ENCODE data around the gene NBEAL2.

NBEAL2 gene, protein sequence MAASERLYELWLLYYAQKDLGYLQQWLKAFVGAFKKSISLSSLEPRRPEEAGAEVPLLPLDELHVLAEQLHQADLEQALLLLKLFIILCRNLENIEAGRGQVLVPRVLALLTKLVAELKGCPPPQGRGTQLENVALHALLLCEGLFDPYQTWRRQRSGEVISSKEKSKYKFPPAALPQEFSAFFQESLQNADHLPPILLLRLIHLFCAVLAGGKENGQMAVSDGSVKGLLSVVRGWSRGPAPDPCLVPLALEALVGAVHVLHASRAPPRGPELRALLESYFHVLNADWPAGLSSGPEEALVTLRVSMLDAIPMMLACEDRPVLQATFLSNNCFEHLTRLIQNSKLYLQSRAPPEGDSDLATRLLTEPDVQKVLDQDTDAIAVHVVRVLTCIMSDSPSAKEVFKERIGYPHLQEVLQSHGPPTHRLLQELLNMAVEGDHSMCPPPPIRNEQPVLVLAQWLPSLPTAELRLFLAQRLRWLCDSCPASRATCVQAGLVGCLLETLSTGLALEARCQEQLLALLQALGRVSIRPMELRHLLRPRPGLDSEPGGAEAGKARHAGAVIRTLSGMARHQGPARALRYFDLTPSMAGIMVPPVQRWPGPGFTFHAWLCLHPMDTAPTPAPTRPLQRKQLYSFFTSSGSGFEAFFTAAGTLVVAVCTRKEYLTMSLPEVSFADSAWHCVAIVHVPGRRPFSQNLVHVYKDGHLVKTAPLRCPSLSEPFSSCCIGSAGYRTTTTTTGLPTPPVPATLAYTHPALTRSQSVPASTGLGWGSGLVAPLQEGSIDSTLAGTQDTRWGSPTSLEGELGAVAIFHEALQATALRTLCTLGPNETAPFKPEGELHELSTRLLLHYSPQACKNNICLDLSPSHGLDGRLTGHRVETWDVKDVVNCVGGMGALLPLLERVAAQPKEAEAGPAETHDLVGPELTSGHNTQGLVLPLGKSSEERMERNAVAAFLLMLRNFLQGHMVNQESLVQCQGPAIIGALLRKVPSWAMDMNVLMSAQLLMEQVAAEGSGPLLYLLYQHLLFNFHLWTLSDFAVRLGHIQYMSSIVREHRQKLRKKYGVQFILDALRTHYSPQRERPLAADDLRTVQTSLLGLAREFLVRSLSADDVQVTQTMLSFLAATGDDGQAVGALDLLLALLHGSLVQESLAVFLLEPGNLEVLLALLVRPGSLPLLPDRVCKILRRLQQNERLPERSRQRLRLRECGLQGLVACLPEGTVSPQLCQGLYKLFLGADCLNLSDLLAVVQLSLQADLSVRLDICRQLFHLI (N-terminal part only)

DNA sequence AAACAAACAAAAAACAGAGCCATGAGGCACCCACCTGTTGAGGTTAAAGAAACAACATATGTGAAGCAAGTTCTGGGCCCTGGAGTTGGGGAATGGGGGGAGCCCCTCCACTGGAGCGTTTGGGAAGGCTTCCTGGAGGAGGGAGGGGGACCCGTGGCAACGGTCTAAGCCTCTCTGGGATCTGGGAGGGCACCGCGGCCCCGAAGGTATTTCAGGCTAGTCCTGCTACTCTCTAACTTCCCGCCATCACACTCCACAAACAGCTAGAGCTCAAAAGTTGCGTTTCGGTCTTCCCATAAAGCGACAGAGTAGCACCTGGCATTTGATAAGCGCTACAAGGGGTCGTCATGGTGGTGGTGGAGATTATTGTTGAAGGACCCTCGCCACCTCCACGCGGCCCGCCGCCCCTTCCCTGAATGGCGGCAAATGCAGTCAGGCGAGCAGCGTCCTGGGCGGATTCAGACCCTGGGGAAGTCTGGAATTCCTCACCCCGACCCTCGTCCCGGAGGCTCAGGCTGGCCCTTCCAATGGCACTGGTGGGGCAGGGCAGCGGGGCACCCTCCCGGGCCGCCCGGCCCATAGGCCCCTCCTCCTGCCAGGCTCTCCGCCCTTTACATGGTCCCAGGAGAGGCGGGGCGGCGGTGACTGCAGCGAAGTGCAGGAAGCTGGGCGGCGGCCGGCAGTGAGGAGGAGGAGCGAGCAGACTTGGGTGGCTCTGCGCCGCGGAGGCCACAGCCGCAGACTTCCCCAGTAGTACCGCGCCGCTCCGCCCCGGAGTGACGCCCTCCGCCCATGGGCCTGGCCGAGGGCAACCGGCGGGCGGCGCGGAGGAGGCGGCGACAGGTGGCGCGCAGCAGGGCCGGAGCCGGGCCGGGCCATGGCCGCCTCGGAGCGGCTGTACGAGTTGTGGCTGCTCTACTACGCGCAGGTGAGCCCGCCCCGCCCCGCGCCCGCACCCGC, at the start of gene NBEAL2:
NBEAL2 (plus strand) TSS at position 682 of the 960 bp plus-strand sequence; CDS start at position 878, 196 bp downstream.
- peak within 1 kb of the TSS; percentile 46; the same call in 1 of the 2 replicates for H3K27ac ChIP-seq (ENCODE audit: extremely low read depth, low read depth, low read length)
- TF ChIP-seq ZNF707 (tag by site-specific recombination; IDR thresholded peaks at IDR 0.05) (no peak), ZNF341 (tag by site-specific recombination; IDR thresholded peaks at IDR 0.05; ENCODE audit: low read depth) (peak; percentile 86), SP7 (tag by site-specific recombination; IDR thresholded peaks at IDR 0.05) (peak; percentile 10; the same call in 1 of the 2 replicates), SCRT1 (tag by site-specific recombination; IDR thresholded peaks at IDR 0.05; ENCODE audit: borderline replicate concordance) (peak; percentile 87), ZFP69B (tag by site-specific recombination; IDR thresholded peaks at IDR 0.05) (no peak), ZNF266 (tag by site-specific recombination; IDR thresholded peaks at IDR 0.05; ENCODE audit: low read depth) (no peak), ZNF549 (tag by site-specific recombination; IDR thresholded peaks at IDR 0.05) (no peak), ZNF664 (tag by site-specific recombination; IDR thresholded peaks at IDR 0.05) (no peak), ZNF211 (tag by site-specific recombination; IDR thresholded peaks at IDR 0.05; ENCODE audit: low read depth) (no peak), ZNF155 (tag by site-specific recombination; IDR thresholded peaks at IDR 0.05) (no peak), ZNF423 (tag by site-specific recombination; IDR thresholded peaks at IDR 0.05) (peak; percentile 79), REPIN1 (tag by site-specific recombination; IDR thresholded peaks at IDR 0.05; ENCODE audit: low read depth) (no peak), HOXC10 (CRISPR knock-in tag; IDR thresholded peaks at IDR 0.05) (no peak), ZNF768 (tag by site-specific recombination; IDR thresholded peaks at IDR 0.05) (no peak), ZNF138 (tag by site-specific recombination; IDR thresholded peaks at IDR 0.05; ENCODE audit: borderline replicate concordance) (no peak), ZNF785 (tag by site-specific recombination; IDR thresholded peaks at IDR 0.05) (no peak), ZNF585B (tag by site-specific recombination; IDR thresholded peaks at IDR 0.05) (no peak), ZSCAN30 (tag by site-specific recombination; IDR thresholded peaks at IDR 0.05) (peak; percentile 56; the same call in 1 of the 2 replicates), ZNF529 (tag by site-specific recombination; IDR thresholded peaks at IDR 0.05; ENCODE audit: insufficient replicate concordance) (no peak)
- TF ChIP-seq, protein P1, sequence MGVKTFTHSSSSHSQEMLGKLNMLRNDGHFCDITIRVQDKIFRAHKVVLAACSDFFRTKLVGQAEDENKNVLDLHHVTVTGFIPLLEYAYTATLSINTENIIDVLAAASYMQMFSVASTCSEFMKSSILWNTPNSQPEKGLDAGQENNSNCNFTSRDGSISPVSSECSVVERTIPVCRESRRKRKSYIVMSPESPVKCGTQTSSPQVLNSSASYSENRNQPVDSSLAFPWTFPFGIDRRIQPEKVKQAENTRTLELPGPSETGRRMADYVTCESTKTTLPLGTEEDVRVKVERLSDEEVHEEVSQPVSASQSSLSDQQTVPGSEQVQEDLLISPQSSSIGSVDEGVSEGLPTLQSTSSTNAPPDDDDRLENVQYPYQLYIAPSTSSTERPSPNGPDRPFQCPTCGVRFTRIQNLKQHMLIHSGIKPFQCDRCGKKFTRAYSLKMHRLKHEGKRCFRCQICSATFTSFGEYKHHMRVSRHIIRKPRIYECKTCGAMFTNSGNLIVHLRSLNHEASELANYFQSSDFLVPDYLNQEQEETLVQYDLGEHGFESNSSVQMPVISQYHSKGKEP (tag by site-specific recombination; IDR thresholded peaks at IDR 0.05): no peak
- TF ChIP-seq, protein P2, sequence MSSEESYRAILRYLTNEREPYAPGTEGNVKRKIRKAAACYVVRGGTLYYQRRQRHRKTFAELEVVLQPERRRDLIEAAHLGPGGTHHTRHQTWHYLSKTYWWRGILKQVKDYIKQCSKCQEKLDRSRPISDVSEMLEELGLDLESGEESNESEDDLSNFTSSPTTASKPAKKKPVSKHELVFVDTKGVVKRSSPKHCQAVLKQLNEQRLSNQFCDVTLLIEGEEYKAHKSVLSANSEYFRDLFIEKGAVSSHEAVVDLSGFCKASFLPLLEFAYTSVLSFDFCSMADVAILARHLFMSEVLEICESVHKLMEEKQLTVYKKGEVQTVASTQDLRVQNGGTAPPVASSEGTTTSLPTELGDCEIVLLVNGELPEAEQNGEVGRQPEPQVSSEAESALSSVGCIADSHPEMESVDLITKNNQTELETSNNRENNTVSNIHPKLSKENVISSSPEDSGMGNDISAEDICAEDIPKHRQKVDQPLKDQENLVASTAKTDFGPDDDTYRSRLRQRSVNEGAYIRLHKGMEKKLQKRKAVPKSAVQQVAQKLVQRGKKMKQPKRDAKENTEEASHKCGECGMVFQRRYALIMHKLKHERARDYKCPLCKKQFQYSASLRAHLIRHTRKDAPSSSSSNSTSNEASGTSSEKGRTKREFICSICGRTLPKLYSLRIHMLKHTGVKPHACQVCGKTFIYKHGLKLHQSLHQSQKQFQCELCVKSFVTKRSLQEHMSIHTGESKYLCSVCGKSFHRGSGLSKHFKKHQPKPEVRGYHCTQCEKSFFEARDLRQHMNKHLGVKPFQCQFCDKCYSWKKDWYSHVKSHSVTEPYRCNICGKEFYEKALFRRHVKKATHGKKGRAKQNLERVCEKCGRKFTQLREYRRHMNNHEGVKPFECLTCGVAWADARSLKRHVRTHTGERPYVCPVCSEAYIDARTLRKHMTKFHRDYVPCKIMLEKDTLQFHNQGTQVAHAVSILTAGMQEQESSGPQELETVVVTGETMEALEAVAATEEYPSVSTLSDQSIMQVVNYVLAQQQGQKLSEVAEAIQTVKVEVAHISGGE (tag by site-specific recombination; conservative IDR thresholded peaks at IDR 0.05; ENCODE audit: low read depth): no peak
- TF ChIP-seq, protein P3, sequence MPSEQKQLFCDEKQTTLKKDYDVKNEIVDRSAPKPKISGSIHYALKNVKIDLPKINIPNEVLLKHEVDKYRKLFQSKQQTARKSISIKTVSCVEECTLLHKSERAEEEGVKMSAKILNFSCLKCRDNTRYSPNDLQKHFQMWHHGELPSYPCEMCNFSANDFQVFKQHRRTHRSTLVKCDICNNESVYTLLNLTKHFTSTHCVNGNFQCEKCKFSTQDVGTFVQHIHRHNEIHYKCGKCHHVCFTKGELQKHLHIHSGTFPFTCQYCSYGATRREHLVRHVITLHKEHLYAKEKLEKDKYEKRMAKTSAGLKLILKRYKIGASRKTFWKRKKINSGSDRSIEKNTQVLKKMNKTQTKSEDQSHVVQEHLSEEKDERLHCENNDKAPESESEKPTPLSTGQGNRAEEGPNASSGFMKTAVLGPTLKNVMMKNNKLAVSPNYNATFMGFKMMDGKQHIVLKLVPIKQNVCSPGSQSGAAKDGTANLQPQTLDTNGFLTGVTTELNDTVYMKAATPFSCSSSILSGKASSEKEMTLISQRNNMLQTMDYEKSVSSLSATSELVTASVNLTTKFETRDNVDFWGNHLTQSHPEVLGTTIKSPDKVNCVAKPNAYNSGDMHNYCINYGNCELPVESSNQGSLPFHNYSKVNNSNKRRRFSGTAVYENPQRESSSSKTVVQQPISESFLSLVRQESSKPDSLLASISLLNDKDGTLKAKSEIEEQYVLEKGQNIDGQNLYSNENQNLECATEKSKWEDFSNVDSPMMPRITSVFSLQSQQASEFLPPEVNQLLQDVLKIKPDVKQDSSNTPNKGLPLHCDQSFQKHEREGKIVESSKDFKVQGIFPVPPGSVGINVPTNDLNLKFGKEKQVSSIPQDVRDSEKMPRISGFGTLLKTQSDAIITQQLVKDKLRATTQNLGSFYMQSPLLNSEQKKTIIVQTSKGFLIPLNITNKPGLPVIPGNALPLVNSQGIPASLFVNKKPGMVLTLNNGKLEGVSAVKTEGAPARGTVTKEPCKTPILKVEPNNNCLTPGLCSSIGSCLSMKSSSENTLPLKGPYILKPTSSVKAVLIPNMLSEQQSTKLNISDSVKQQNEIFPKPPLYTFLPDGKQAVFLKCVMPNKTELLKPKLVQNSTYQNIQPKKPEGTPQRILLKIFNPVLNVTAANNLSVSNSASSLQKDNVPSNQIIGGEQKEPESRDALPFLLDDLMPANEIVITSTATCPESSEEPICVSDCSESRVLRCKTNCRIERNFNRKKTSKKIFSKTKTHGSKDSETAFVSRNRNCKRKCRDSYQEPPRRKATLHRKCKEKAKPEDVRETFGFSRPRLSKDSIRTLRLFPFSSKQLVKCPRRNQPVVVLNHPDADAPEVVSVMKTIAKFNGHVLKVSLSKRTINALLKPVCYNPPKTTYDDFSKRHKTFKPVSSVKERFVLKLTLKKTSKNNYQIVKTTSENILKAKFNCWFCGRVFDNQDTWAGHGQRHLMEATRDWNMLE (tag by site-specific recombination; conservative IDR thresholded peaks at IDR 0.05; ENCODE audit: low read depth): no peak

More for the DNA sequence above, at the start of gene NBEAL2:
- no peaks in the 10 kb centered on the region for H3K4me1 ChIP-seq (ENCODE audit: control insufficient read depth, insufficient read depth, low read length)
- H3K4me3 ChIP-seq (ENCODE audit: low read depth, low read length): peak within 1 kb of the TSS; percentile 61
- POLR2A ChIA-PET: interaction anchor here (0.5 to 1.5 kb wide), 7 partner anchors 12 to 185 kb away, joined by 3 to 5 read pairs (median 4); partner anchors contain the start of gene SETD2
- H3K9me3 ChIP-seq (ENCODE audit: control insufficient read depth, insufficient read depth, low read depth, low read length): no peaks in the 10 kb centered on the region
- CTCF ChIA-PET: interaction anchor here (1.0 to 2.8 kb wide), 3 partner anchors 18 to 44 kb away, joined by 4 to 6 read pairs (median 5); no protein-coding TSS in a partner anchor
- H3K36me3 ChIP-seq (ENCODE audit: control insufficient read depth in 2 of 2, insufficient read depth in 1 of 2, low read length in 2 of 2): peaks cover 0 to 6% of the 10 kb centered on the region in 2 experiments; a peak in 1 of 3 replicates

Data from HEK293 (cell line).